Measurements from ENCODE around the gene RFXAP.

RFXAP gene

GRCh38 chr13:36839281-36839680 lies 20.3 kb downstream of the RFXAP start:
- H3K27ac ChIP-seq (ENCODE audit: insufficient read depth, low read depth, low read length, poor library complexity, severe bottlenecking) = no peak overlapping the region
- WGBS, 2 experiments = 97 to 98% methylated on average over 3 of the region's 3 CpGs

GRCh38 chr13:36839981-36840380 lies 21.0 kb downstream of the RFXAP start:
- 77% methylated on average over 12 of the region's 12 CpGs for WGBS, 2 experiments
- no peaks in the 10 kb centered on the region for H3K36me3 ChIP-seq (ENCODE audit: control insufficient read depth, insufficient read depth, low read length)
- no peaks in the 10 kb centered on the region for H3K27me3 ChIP-seq (ENCODE audit: control insufficient read depth, insufficient read depth, low read length, poor library complexity, severe bottlenecking)
- H3K9me3 ChIP-seq (ENCODE audit: control insufficient read depth, low read length) = no peaks in the 10 kb centered on the region
- H3K4me3 ChIP-seq (ENCODE audit: insufficient read depth, low read depth, low read length) = no peak overlapping the region
- no peak overlapping the region for H3K27ac ChIP-seq (ENCODE audit: insufficient read depth, low read depth, low read length, poor library complexity, severe bottlenecking)
- no peaks in the 10 kb centered on the region for H3K4me1 ChIP-seq (ENCODE audit: control insufficient read depth, insufficient read depth, low read length)

More at GRCh38 chr13:36839281-36839680, 20.3 kb downstream of the RFXAP start:
- Histone ChIP-seq H3K4me3 (ENCODE audit: insufficient read depth, low read depth, low read length) (no peak overlapping the region), H3K36me3 (ENCODE audit: control insufficient read depth, insufficient read depth, low read length) (no peaks in the 10 kb centered on the region), H3K9me3 (ENCODE audit: control insufficient read depth, low read length) (no peaks in the 10 kb centered on the region), H3K27me3 (ENCODE audit: control insufficient read depth, insufficient read depth, low read length, poor library complexity, severe bottlenecking) (no peaks in the 10 kb centered on the region), H3K4me1 (ENCODE audit: control insufficient read depth, insufficient read depth, low read length) (no peaks in the 10 kb centered on the region)

GRCh38 chr13:36840718-36841250 lies 21.8 kb downstream of the RFXAP start:
- no peaks in the 10 kb centered on the region for H3K36me3 ChIP-seq (ENCODE audit: control insufficient read depth, insufficient read depth, low read length)
- H3K27ac ChIP-seq (ENCODE audit: insufficient read depth, low read depth, low read length, poor library complexity, severe bottlenecking) = no peak overlapping the region
- no peaks in the 10 kb centered on the region for H3K27me3 ChIP-seq (ENCODE audit: control insufficient read depth, insufficient read depth, low read length, poor library complexity, severe bottlenecking)
- H3K4me1 ChIP-seq (ENCODE audit: control insufficient read depth, insufficient read depth, low read length) = no peaks in the 10 kb centered on the region
- H3K4me3 ChIP-seq (ENCODE audit: insufficient read depth, low read depth, low read length) = no peak overlapping the region
- 68 to 74% methylated on average over 2 to 3 of the region's 3 CpGs for WGBS, 2 experiments
- no peaks in the 10 kb centered on the region for H3K9me3 ChIP-seq (ENCODE audit: control insufficient read depth, low read length)

- Histone ChIP-seq H3K4me3 (ENCODE audit: insufficient read depth, low read depth, low read length) (no peak overlapping the region), H3K4me1 (ENCODE audit: control insufficient read depth, insufficient read depth, low read length) (no peaks in the 10 kb centered on the region), H3K9me3 (ENCODE audit: control insufficient read depth, low read length) (no peaks in the 10 kb centered on the region), H3K27me3 (ENCODE audit: control insufficient read depth, insufficient read depth, low read length, poor library complexity, severe bottlenecking) (no peaks in the 10 kb centered on the region), H3K27ac (ENCODE audit: insufficient read depth, low read depth, low read length, poor library complexity, severe bottlenecking) (no peak overlapping the region), H3K36me3 (ENCODE audit: control insufficient read depth, insufficient read depth, low read length) (no peaks in the 10 kb centered on the region)
- 91 to 92% methylated on average over 5 of the region's 5 CpGs for WGBS, 2 experiments
Measured at GRCh38 chr13:36841391-36841790, 22.4 kb downstream of the RFXAP start.

- Histone ChIP-seq H3K4me3 (ENCODE audit: insufficient read depth, low read depth, low read length) (no peak overlapping the region), H3K4me1 (ENCODE audit: control insufficient read depth, insufficient read depth, low read length) (no peaks in the 10 kb centered on the region), H3K27me3 (ENCODE audit: control insufficient read depth, insufficient read depth, low read length, poor library complexity, severe bottlenecking) (no peaks in the 10 kb centered on the region), H3K36me3 (ENCODE audit: control insufficient read depth, insufficient read depth, low read length) (no peaks in the 10 kb centered on the region), H3K9me3 (ENCODE audit: control insufficient read depth, low read length) (no peaks in the 10 kb centered on the region), H3K27ac (ENCODE audit: insufficient read depth, low read depth, low read length, poor library complexity, severe bottlenecking) (no peak overlapping the region)
- WGBS, 2 experiments = 85 to 87% methylated on average over 9 of the region's 9 CpGs
Measured at GRCh38 chr13:36847606-36848005, 28.6 kb downstream of the RFXAP start.

- H3K36me3 ChIP-seq (ENCODE audit: control insufficient read depth, insufficient read depth, low read length) = no peaks in the 10 kb centered on the region
- no peaks in the 10 kb centered on the region for H3K9me3 ChIP-seq (ENCODE audit: control insufficient read depth, low read length)
- no peaks in the 10 kb centered on the region for H3K4me1 ChIP-seq (ENCODE audit: control insufficient read depth, insufficient read depth, low read length)
- WGBS, 2 experiments = 89 to 91% methylated on average over 6 of the region's 6 CpGs
- no peak overlapping the region for H3K4me3 ChIP-seq (ENCODE audit: insufficient read depth, low read depth, low read length)
- H3K27ac ChIP-seq (ENCODE audit: insufficient read depth, low read depth, low read length, poor library complexity, severe bottlenecking) = no peak overlapping the region
- no peaks in the 10 kb centered on the region for H3K27me3 ChIP-seq (ENCODE audit: control insufficient read depth, insufficient read depth, low read length, poor library complexity, severe bottlenecking)
Measured at GRCh38 chr13:36848199-36848982, 29.4 kb downstream of the RFXAP start.

GRCh38 chr13:36850790-36851438 lies 31.9 kb downstream of the RFXAP start:
- 86 to 87% methylated on average over 13 of the region's 13 CpGs for WGBS, 2 experiments
- H3K27ac ChIP-seq (ENCODE audit: insufficient read depth, low read depth, low read length, poor library complexity, severe bottlenecking) = no peak overlapping the region

GRCh38 chr13:36857253-36857652 lies 38.2 kb downstream of the RFXAP start:
- no peaks in the 10 kb centered on the region for H3K27me3 ChIP-seq (ENCODE audit: control insufficient read depth, insufficient read depth, low read length, poor library complexity, severe bottlenecking)
- no peak overlapping the region for H3K27ac ChIP-seq (ENCODE audit: insufficient read depth, low read depth, low read length, poor library complexity, severe bottlenecking)
- H3K9me3 ChIP-seq (ENCODE audit: control insufficient read depth, low read length) = no peaks in the 10 kb centered on the region
- no peaks in the 10 kb centered on the region for H3K4me1 ChIP-seq (ENCODE audit: control insufficient read depth, insufficient read depth, low read length)
- no peaks in the 10 kb centered on the region for H3K36me3 ChIP-seq (ENCODE audit: control insufficient read depth, insufficient read depth, low read length)
- H3K4me3 ChIP-seq (ENCODE audit: insufficient read depth, low read depth, low read length) = no peak overlapping the region

More at GRCh38 chr13:36850790-36851438, 31.9 kb downstream of the RFXAP start:
- H3K4me3 ChIP-seq (ENCODE audit: insufficient read depth, low read depth, low read length) = no peak overlapping the region
- H3K36me3 ChIP-seq (ENCODE audit: control insufficient read depth, insufficient read depth, low read length) = no peaks in the 10 kb centered on the region
- H3K4me1 ChIP-seq (ENCODE audit: control insufficient read depth, insufficient read depth, low read length) = no peaks in the 10 kb centered on the region
- H3K9me3 ChIP-seq (ENCODE audit: control insufficient read depth, low read length) = no peaks in the 10 kb centered on the region
- no peaks in the 10 kb centered on the region for H3K27me3 ChIP-seq (ENCODE audit: control insufficient read depth, insufficient read depth, low read length, poor library complexity, severe bottlenecking)

GRCh38 chr13:36858290-36858689 lies 39.3 kb downstream of the RFXAP start:
- Histone ChIP-seq H3K4me1 (ENCODE audit: control insufficient read depth, insufficient read depth, low read length) (no peaks in the 10 kb centered on the region), H3K36me3 (ENCODE audit: control insufficient read depth, insufficient read depth, low read length) (no peaks in the 10 kb centered on the region), H3K27ac (ENCODE audit: insufficient read depth, low read depth, low read length, poor library complexity, severe bottlenecking) (no peak overlapping the region), H3K27me3 (ENCODE audit: control insufficient read depth, insufficient read depth, low read length, poor library complexity, severe bottlenecking) (no peaks in the 10 kb centered on the region), H3K4me3 (ENCODE audit: insufficient read depth, low read depth, low read length) (no peak overlapping the region), H3K9me3 (ENCODE audit: control insufficient read depth, low read length) (no peaks in the 10 kb centered on the region)
- WGBS, 2 experiments = 70 to 73% methylated on average over 3 of the region's 3 CpGs

- H3K27ac ChIP-seq (ENCODE audit: insufficient read depth, low read depth, low read length, poor library complexity, severe bottlenecking) = no peak overlapping the region
- H3K27me3 ChIP-seq (ENCODE audit: control insufficient read depth, insufficient read depth, low read length, poor library complexity, severe bottlenecking) = no peaks in the 10 kb centered on the region
- no peaks in the 10 kb centered on the region for H3K36me3 ChIP-seq (ENCODE audit: control insufficient read depth, insufficient read depth, low read length)
- H3K4me1 ChIP-seq (ENCODE audit: control insufficient read depth, insufficient read depth, low read length) = no peaks in the 10 kb centered on the region
- H3K4me3 ChIP-seq (ENCODE audit: insufficient read depth, low read depth, low read length) = no peak overlapping the region
- no peaks in the 10 kb centered on the region for H3K9me3 ChIP-seq (ENCODE audit: control insufficient read depth, low read length)
- 91 to 95% methylated on average over 4 of the region's 4 CpGs for WGBS, 2 experiments
Measured at GRCh38 chr13:36859259-36859658, 40.2 kb downstream of the RFXAP start.

Data from ectodermal cell (in vitro differentiated cells).